GM19035 (cell line): ENCODE data around the gene IL9R.
"Not testable (repeated sequence)": the region's sequence is repeated elsewhere in the genome, so short reads cannot be mapped to it uniquely, and the experiment has no call there.

ENCODE experiments used
- ATAC-seq: cut with Tn5 transposase; IDR thresholded peaks from one replicate; pipeline ENCODE4 v1.9.1; 2021; ENCODE audit not compliant: unreplicated experiment

IL9R gene

DNA sequence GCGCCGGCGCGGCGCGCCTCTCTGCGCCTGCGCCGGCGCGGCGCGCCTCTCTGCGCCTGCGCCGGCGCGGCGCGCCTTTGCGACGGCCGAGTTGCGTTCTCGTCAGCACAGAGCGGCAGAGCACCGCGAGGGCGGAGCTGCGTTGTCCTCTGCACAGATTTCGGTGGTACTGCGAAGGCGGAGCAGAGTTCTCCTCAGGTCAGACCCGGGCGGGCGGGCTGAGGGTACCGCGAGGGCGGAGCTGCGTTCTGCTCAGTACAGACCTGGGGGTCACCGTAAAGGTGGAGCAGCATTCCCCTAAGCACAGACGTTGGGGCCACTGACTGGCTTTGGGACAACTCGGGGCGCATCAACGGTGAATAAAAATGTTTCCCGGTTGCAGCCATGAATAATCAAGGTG is 31.8 kb downstream of the IL9R start:
- not testable (repeated sequence) for ATAC-seq

- ATAC-seq = not testable (repeated sequence)
These were observed 32.4 kb downstream of the IL9R start for GRCh38 chrX:156029707-156030442.

DNA sequence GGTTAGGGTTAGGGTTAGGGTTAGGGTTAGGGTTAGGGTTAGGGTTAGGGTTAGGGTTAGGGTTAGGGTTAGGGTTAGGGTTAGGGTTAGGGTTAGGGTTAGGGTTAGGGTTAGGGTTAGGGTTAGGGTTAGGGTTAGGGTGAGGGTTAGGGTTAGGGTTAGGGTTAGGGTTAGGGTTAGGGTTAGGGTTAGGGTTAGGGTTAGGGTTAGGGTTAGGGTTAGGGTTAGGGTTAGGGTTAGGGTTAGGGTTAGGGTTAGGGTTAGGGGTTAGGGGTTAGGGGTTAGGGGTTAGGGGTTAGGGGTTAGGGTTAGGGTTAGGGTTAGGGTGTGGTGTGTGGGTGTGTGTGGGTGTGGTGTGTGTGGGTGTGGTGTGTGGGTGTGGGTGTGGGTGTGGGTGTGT is 33.0 kb downstream of the IL9R start:
- ATAC-seq = not testable (repeated sequence)
